Left colon (tissue), 2 donors: ENCODE results near the gene RAET1G. TPM values are rescaled to one million over a fixed set of nuclear protein-coding genes. Genes with fewer than 3 reads are reported as not detected.
"Not testable (repeated sequence)": the region's sequence is repeated elsewhere in the genome, so short reads cannot be mapped to it uniquely, and the experiment has no call there.

Source experiments
- ATAC-seq: fragments of 200-7000 bp; cut with Tn5 transposase; one replicate; pipeline ENCODE4 v1.9.1; 2020; ENCODE audit warnings: mild to moderate bottlenecking, moderate library complexity
- DNase-seq, 2 donors: peaks; one replicate each; pipeline ENCODE4 v3.0.0-alpha.2; 2020
- intact Hi-C, 2 donors: fragments of 100-400 bp; cut with DNase I in 1 of 2; cut with micrococcal nuclease in 1 of 2; formaldehyde crosslinking; loops; one replicate each; pipeline versions ENCODE4 v1.11.2 to v1.14.0; 2022; cut with DNase I, micrococcal nuclease
- long read RNA-seq: library from polyadenylated mRNA; unstranded; transcript quantifications from one replicate; pipeline ENCODE4 v2.0.0, GENCODE V29; 2021
- total RNA-seq, 2 donors: library from RNA; stranded (reverse); fragmentation: NEBNext Ultra II Directional; extraction: Animal tissue kit (Norgen Biotek cat#: 25700); gene quantifications; one replicate each; pipeline ENCODE4 v1.2.1, GENCODE V29; 2021
- donor health status: DM: no; HTN: no; CAD: no.
- donor health status: DM: yes; HTN: yes; CAD: no.

RAET1G gene, protein sequence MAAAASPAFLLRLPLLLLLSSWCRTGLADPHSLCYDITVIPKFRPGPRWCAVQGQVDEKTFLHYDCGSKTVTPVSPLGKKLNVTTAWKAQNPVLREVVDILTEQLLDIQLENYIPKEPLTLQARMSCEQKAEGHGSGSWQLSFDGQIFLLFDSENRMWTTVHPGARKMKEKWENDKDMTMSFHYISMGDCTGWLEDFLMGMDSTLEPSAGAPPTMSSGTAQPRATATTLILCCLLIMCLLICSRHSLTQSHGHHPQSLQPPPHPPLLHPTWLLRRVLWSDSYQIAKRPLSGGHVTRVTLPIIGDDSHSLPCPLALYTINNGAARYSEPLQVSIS
- total RNA-seq = not detected
- long read RNA-seq = 0 reads

DNA sequence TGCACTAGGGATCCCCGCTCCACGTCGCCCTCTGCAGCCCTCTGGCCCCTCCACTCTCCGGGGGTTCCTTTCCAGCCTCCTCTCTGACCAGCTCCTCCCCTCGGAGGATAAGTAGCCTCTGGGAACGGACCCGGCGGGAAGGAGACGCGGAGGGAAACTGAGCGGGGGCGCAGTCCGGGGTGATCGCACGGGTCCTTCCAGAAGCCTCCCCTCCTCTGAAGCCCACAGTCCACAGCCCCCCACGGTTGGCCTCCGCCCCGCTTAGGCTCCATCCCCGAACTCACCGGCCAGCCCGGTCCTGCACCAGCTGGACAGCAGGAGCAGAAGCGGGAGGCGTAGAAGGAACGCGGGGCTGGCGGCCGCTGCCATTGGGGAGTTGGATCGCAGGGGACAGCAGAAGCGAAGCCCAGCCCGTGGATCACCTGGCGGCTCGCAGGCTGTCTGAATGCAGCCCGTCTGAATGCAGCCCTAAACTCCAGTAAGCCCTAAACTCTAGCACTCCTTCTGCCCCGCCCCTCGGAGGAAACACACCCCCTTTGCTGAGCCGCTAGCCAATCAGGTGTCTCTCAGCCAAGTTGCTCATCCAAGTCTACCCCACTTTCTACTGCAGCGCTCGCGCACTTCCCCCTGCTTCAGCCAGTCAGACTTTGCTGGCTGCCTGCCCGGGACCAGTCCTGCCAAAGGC lies at the start of gene RAET1G:
Gene RAET1G (minus strand): TSS at position 480 of the 685 bp plus-strand sequence. CDS start 111 bp downstream, at position 369.
- intact Hi-C loops = loop anchor here (10.0 kb wide), 2 partner anchors 78 to 208 kb away; partner anchors contain the start of gene LATS1 (in 1 of the 2)
- DNase-seq (peak; percentile 88 to 92), ATAC-seq (peak; percentile 83)

DNA sequence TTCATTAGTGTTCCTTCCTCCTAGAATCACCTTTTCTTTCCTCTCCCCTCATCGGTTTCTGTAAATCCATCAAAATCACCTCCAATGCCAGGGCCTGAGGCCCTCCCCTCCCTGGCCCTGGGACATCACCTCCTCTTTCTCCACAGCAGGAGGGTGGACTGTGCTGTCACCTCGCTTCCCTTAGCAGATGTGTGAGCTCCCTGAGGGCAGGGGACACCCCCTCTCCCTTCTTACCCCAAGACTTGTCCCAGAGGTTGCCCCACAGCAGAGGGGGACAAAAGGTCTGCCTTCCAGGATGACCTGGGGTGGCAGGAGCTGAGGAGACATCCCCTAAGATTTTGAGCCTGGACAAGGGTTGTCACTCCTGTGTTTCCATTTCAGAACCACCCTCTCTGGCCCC lies 46.7 kb upstream of the RAET1G start:
- ATAC-seq (no peak), DNase-seq (no peak)
- intact Hi-C loops = no loop called here

GRCh38 chr6:149968909-149969308 lies 46.0 kb upstream of the RAET1G start:
- DNase-seq, ATAC-seq, intact Hi-C loops: not testable (repeated sequence)

GRCh38 chr6:149967999-149968398 lies 45.1 kb upstream of the RAET1G start:
- ATAC-seq, intact Hi-C loops, DNase-seq: not testable (repeated sequence)

DNA sequence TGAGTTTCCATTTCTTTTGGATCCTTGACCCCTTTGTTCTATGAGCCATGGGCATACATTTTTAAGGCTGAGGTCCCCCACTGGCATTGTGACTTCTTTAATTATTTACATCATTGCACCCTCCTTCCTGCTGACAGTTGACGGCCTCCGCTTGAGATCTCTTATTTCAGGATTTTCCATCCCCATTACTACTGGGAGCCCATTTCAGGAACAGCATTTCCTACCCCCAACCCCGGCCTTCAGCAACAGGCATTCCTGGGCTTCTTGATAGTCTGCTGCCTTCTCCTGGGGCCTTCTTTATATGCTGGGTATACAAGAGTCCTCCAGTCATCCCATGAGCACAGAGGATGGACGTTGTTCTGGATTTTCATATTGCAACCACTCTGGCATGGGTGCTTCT lies 44.7 kb upstream of the RAET1G start:
- ATAC-seq (no peak), DNase-seq (no peak)
- intact Hi-C loops = no loop called here

DNA sequence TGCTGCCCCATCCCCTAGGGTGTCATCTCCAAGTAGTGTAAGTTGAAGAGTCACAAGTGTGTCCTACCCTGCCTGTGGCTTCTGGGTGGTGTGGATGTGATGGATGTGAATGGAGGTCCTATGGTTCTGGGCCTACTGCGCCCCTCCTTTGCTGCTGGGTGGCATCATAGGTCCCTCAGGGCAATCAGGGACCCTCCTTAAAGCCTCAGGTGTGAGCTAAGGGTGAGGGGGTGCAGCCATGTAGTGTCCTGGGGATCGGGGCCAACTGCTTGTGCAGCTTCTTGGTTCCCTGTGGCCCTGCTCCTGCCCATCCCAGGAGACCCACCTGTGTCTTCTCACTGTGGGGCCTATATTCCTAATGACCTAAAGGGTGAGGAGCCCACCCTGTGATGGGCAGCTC lies 43.4 kb upstream of the RAET1G start:
- ATAC-seq, intact Hi-C loops, DNase-seq: not testable (repeated sequence)

GRCh38 chr6:149965194-149966020 lies 42.5 kb upstream of the RAET1G start:
- peak in 1 of 2 donors; percentile 24 for DNase-seq
- intact Hi-C loops = no loop called here
- ATAC-seq = no peak

- peak in 1 of 2 donors; percentile 13 for DNase-seq
- intact Hi-C loops = no loop called here
- no peak for ATAC-seq
Observed at GRCh38 chr6:149964308-149965193, 41.6 kb upstream of the RAET1G start.

DNA sequence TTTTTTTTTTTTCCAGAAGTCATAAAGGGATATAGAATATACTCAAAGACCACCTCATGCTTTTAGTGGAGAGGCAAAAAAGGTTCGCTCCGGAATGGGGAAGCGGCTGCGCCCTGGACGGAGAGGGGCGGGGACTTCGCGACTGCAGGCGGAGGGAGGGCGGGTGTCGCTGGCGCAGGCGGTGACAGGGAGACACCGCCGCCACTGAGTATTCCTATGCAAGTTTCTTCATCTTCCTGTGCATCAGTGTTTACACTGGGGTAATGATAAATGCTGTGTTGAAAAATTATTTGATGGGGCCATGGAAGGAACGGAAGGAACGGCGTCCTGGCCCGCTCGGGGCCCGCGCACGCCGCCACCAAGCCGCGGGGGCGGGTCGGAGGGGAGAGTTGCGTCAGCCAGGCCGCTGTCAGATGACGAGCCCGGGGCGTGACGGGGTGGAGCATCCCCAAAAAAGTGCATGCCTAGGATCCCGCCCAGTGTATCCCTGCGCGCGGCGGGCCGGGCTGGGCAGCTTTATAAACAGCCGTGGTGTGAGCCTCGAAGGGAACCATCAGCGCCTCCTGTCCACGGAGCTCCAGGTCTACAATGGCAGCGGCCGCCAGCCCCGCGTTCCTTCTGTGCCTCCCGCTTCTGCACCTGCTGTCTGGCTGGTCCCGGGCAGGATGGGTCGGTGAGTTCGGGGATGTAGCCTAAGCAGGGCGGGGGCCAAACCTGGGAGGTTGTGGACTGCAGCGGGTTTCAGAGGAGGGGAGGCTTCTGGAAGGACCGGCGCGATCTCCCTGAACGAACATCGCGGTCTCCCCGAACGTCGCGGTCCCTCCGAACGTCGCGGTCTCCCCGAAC lies 40.8 kb upstream of the RAET1G start, which contains the start of gene ULBP1:
Gene ULBP1 (plus strand): TSS at position 482 of the 846 bp plus-strand sequence. CDS start 107 bp downstream, at position 589.
- DNase-seq = peak; percentile 66 to 72
- intact Hi-C loops = no loop called here
- peak; percentile 88 for ATAC-seq

DNA sequence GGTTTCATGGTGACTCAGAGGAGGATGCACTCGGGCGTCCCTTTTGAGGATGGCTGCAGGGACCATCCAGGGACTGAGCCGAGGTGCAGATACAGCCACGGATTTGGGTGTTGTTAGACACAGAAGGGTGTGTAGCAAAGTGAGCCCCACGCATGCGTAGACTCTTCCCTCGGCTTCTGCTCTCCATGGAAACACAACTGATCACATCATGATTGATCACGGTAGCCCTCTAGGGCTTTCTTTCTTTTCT lies 40.2 kb upstream of the RAET1G start:
- ATAC-seq (peak; percentile 23), DNase-seq (no peak)
- intact Hi-C loops = no loop called here

DNA sequence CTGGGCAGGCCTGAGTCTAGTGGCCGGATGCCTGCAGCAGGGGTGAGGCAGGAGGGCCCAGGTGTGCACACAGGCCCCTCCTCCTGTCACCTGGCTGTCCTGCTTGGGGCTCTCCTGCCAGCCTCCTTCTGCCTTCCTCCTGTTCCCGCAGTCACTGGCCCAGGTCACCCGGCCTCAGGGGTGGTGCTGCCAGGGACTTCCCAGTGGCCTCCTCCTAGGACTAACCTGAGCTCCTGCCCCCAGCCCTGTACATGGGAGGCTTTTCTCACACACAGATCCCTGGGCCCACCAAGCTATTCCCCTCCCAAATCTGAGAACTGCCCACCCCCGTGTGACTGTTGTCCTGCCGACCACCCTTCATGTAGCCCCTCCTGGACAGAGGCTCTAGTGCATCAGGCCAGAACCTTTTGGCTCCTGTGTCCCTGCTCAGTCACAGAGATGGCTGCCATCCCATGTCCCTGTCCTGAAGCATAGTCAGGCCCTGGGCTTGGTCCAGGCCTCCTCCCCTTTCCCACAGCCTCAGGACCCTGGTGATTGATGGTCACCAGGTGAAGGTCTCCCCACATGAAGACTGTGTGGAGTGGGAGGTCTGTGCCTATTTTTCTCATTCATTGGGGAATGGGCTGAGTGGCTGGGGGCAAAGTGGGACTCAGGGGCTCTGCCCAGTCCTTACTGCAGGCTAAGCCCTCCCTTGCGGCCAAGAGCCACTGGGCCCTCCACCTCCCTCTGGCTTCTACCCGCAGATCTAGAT lies 39.7 kb upstream of the RAET1G start:
- ATAC-seq (no peak), DNase-seq (no peak)
- intact Hi-C loops = no loop called here

GRCh38 chr6:149961728-149962425 lies 39.0 kb upstream of the RAET1G start:
- intact Hi-C loops = no loop called here
- DNase-seq (no peak), ATAC-seq (no peak)

- ATAC-seq = no peak
Observed at GRCh38 chr6:149960488-149960887, 37.6 kb upstream of the RAET1G start.

DNA sequence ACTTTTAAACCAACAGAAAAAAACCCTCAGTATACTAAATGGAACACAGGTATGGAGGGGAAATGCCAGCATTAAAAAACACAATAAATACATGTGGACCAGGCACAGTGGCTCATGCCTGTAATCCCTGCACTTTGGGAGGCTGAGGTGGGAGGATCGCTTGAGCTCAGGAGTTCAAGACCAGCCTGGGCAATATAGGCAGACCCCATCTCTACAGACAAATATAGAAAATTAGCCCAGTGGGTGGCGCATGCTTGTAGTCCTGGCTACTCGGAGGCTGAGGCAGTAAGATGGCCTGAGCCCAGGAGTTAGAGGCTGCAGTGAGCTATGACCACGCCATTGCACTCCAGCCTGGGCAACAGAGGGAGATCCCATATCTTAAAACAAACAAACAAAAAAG lies 36.9 kb upstream of the RAET1G start:
- ATAC-seq, intact Hi-C loops, DNase-seq: not testable (repeated sequence)

More at GRCh38 chr6:149960488-149960887, 37.6 kb upstream of the RAET1G start:
- no peak for DNase-seq
- intact Hi-C loops = no loop called here

DNA sequence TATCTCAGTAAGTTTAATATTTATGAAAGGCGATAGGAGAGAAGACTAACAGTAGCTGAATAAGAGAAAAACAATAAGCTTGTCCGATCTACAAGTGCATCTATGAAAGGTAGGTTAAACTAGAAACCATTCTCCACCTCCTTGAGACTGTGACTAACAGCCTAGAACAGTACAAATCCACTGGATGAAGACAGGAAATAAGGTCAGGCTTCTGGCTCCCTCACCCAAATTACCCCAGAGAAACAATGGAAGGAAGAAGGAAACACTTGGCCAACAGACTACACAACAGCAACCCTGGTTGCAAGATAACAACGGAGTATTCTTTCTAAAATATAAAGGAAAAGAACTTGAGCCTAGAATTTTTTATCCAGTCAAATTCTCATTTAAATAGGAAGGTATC lies 35.2 kb upstream of the RAET1G start:
- intact Hi-C loops, DNase-seq, ATAC-seq: not testable (repeated sequence)

DNA sequence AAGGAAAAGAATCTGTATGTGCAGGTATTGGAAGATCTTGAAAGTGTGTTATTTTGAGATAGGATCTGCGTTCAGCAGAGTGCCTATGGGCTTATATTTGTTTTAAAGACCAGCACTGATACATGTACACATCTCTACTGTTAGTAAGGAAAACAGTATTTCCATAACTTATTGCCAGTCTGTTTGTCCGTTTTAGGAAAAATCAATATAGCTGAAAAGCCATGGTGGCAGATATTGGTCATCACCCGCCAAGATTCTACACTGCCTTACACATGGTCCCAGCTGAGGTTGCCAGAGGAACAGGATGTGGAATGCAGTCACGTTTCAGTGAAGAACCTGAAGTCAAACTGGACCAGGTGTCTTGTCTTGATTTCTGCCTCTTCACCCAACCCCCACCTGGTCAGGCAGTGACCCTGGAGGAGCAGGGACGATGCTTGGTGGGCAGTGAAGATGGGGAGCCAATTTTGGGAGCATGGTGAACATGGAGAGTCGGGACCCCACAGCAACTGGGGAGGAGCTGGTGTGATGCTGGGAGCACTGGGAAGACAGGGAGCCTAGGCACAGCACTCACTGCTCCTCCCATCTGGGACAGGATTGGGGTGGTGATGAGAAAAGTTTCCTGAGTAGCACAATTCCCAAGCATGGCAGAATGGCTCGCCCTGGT lies 32.9 kb upstream of the RAET1G start:
- intact Hi-C loops, DNase-seq, ATAC-seq: not testable (repeated sequence)
